Amygdala (tissue), 56 donors: ENCODE results near the gene TRIM65.
"Not testable (repeated sequence)": the region's sequence is repeated elsewhere in the genome, so short reads cannot be mapped to it uniquely, and the experiment has no call there.

ENCODE experiments used
- DNase-seq, 56 donors: peaks; one replicate each; lab custom pipeline; 2025; lab: John Stamatoyannopoulos, UW

The TRIM65 gene

DNA sequence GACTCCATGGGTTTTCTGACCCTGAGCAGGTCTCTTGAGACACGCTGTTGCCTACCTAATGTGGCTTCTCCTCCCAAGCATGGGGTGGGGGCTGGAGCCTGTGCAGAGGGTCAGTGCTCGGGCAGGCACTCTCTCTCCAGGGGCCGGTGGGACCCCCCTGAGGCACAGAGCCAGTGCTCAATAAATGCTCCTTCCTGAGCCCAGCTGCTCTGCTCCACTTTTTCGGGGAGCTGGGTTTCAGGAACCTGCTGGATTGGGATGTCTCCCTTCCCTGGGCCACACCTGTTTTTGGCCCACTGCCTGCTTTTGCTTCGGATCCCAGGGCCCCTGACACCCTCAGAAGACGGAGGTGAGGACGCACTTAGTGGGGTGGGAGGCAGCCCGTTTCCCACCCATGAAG lies 1.3 kb upstream of the TRIM65 start:
- DNase-seq = no peak

DNA sequence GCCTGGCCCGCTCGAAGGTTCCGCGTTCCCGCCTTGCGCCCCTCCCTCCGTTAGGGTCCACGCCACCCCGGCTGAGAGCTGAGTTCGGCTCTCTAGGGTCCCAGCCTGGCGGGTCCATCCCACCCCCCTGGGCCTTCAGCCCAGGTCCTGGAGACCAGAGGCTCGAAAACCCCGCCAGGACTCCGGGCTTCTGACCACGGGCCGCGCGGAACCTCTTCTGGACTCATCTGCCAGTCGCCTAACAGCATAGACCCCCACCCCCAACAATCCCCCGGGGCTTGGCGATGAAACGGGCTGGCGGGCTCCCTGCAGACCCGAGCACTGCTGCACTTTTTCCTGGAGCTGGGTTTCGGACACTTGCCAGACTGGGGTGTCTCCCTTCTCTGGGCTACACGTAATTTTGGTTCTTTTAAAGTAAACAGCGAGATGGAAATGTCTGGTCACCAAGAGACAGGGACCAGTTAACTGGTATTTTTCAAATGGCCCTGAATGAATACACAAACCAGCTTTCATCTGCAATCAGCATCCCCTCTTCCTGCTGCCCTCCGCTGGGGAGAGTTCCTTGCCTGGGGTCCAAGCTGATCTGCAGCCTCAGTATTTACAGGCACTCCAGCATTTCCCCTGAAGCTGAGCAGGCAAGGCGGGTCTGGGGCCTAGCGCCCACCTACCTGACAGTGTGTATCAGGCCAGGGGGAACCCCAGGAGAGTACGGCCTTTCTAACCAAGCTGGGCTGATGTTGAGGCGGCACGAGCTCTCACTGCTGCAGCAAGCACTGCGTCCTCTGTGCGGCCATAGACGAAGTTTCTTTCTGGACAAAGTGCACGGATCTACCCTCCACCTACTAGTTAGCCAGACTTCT lies 639 bp upstream of the TRIM65 start:
- DNase-seq = peak in 8 of 56 donors; percentile 17 to 66 (median 48)

DNA sequence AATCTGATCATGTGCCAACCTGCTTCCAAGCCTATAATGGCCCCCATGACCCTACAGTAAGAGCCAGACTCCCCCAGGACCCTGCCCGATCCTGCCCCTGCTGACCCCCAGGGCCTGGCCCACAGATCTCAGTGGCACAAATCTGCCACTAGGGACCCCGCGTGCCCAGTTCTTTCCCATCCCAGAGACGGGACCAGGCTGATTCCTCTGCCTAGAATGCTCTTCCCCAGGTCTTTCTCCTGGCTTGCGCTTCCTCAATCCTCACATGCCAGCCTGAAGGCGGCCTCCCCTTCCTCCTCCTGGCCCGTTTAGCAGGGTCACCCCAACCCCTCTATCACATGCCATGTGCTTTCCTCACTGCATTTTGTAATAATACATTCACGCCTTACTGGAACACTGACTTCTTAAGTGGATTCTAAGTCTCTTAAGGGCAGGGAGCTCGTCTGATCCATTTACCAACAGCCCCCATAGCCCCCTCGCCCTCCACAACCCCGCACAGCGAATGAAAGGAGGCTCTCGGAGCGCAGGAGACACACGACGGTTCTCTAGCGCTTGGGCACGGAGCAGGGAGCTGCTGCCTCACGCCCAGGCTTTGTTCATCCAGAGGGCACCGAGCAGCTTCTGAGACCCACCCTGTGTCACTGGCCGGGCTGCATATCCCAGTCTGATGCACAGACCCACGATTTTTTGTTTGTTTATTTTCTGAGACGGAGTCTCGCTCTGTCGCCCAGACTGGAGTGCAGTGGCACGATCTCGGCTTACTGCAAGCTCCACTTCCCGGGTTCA lies 1.2 kb downstream of the TRIM65 start:
- DNase-seq = no peak

DNA sequence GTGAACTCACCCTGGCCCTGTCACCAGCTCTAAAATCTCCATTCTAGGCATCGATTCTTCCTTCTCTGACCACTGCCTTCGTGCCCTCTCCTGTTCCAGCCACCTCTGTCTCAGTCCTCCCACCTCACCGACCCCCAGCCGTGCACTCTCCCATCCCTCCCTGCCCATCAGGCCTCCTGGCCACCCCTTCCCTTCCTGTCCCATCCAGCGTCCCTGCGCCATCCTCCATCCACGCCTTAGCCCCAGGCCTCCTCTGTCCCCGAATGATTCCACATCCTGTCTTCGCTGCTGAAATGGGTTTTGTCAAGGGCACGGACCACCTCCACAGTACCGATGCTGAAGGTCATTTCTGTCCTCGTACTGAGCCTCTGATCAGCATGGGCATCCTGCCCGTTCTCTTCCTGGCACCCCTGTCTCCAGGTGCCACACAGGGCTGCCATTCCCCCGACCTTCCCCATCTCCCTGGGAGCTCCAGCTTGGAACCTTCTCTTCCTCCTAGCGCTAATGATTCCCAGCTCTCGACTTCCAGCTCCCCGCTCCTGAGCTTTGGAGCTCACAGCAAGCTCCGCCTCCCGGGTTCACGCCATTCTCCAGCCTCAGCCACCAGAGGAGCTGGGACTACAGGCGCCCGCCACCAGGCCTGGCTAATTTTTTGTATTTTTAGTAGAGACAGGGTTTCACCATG lies 2.6 kb downstream of the TRIM65 start:
- DNase-seq = no peak

DNA sequence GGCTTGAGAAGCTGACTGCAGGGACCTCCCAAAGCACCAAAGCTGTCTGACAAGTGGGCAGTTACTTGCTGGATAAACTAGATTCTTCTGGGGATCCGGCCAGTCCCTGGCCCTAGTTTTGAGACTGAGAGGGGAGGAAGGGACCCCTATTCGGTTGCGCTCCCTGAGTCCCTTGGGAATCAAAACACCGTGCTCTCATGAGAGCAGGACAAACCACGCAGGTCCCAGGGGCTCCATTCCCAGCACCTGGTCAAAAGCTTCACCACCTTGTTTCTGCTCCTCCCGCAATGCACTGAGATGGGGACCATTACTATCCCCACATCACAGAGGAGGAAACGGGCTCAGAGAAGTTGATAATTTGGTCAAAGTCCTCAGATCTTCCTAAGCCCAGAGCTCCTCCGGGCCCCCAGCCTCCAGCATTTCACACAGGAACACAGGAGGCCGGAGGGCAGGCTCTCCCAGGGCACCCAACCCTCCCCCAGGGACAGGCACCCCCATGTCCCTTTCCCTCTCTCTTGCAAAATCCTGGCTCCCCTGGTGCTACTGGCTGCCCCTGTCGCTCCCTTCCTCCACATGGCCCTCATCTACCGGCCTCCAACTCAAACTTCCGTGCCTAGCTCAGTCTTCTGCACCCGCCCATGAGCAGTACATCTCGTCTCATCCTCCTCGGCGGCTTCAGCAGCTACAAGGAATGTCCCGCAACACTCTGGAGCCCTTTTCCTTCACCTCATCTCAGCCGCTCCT lies 3.3 kb downstream of the TRIM65 start:
- DNase-seq = no peak

DNA sequence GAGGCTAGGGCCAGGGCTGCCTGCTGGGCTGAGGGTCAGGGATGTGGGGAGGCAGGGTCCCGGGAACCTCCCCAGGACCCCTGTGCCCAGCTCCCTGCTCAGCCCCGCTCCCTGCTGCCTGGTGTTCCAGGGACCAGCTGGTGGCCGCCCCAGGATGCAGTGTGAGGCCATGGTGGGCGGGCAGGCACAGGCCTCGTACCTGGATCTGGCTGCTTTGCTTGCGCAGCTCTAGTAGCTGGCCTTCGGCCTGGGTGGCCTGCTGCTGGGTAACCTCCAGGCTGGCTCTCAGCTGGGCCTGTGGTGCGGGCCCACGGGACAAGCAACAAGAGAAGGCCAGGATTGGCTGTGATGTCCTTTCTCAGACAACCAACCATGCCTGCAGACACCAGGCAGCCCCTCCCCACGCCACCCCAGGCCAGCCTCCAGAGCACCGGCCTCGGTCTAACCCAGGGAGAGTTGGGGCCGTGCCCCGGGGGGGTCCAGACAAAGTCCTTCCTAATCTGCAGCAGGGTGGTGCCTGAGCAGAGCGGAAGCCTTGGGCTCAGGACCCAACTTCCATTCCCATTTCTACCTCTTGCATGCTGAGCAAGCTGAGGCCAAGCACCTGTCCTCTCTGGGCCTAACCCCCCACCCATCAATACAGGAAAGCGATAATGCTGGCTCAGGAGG lies 4.1 kb downstream of the TRIM65 start:
- DNase-seq = peak in 19 of 56 donors; percentile 14 to 78 (median 48)

DNA sequence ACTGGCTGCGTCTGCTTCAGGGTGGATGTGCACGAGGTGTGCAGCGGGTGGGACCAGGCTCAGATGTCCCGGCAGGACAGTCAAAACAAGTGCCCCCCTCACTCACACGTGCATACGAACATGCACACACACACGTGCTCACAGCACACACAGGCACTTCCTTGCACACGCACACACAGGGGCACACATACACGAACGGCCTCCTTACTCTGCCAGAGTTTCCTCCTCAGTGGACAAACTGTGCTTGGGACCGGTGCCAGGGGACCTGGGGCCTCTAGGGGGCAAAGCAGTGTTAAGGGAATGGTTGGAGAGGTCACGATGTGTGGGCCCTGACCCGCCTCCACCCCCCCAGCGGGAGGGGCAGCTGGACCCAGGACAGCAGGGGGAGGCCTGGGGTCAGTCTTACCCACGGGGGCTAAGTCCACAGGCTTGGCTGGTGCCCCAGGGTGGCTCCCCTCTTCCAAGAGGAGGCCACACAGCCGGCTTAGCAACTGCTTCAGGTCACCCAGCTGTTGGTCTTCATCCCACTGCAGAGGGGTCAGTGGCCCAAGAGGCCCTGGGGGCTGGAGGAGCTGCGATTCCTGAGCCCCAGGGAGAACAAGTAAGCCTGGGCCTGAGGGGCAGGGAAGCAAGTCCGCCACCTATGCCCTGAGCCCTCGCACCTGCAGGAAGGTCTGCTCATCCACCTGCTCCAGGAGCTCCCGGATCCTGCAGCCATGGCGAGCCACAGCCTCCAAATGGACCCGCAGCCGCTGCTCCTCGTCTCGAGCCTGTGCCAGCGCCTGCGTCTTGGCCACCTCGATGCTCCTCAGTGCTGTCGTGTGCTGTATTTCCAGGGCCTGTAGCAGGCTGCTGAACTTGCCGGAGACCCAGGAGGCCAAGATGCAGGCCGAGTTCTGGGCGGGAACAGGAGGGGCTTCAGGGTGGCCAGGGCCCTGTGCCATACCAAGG lies 4.9 kb downstream of the TRIM65 start:
- no peak for DNase-seq

DNA sequence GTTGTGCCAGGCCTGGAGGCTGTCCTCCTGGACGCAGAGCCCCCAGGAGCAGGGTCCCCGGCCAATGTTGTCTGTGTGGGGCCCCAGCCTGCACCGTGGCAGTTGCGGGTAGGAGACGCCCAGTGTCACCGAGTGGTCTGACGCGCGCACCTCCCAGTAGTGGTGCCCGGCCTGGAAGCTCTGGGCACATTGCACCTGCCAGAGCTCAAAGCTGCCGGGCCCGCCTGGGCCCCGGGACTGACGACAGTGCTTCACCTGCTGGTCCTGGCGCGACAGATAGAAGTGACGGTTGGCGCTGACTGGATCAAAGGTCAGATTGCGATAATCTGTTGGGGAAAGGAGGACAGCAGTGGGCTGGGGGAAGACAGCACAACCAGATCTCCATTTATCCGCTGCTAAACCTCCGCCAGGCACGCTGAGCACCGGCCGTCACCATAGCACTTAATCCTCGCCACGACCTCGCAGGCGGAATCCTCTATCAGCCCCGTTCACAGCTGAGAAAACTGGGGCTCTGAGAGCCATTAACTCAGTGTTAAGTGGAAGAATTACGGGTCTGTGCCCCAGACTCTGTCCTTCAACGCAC lies 5.6 kb downstream of the TRIM65 start:
- DNase-seq = no peak

DNA sequence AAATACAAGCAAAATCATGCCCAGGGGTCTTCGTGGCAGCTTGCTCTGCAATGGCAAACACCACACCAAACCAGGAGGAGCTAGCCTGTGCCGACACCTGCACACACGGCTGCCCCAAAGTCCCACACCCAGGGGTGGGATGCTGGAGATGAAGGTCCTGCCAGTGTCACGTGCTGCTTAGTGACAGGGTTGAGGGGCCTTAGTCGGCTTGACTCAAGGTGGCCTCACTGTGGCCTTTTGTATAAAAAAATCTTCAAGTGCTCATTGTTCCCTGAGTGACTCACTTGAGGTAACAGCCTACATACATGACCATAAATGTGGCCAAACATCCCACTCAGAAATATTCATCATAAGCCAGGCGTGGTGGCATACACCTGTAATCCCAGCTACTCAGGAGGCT lies 7.3 kb downstream of the TRIM65 start:
- no peak for DNase-seq

DNA sequence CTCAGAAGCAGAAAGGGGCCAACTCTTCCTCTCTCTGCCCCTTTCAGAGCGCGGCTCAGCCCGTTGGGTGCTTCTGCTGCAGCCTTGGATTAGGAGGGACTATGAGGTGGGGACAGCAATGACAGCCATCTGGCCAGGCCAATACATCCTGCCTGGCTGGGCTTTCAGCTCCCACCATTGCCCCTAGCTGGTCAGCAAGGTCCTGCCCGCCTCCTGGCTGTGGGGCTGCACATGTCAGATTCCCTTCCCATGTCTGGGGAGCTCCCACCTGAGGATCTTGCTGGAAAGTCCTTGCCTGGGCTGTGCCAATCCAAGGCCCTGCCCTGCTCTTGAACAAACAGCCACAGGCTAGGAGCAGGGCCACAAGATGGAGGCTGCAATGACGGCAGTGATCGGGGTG lies 8.3 kb downstream of the TRIM65 start:
- no peak for DNase-seq

DNA sequence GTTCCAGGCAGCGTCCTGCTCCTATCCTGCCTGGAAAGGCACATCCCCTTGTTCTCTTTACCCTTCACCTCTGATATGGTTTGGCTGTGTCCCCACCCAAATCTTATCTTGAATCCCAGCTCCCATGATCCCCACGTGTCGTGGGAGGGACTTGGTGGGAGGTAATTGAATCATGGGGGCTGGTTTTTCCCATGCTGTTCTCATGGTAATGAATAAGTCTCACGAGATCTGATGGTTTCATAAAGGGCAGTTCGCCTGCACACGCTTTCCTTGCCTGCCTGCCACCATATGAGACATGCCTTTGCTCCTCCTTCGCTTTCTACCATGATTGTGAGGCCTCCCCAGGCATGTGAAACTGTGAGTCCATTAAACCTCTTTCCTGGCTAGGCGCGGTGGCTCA lies 10.9 kb downstream of the TRIM65 start:
- DNase-seq = not testable (repeated sequence)

DNA sequence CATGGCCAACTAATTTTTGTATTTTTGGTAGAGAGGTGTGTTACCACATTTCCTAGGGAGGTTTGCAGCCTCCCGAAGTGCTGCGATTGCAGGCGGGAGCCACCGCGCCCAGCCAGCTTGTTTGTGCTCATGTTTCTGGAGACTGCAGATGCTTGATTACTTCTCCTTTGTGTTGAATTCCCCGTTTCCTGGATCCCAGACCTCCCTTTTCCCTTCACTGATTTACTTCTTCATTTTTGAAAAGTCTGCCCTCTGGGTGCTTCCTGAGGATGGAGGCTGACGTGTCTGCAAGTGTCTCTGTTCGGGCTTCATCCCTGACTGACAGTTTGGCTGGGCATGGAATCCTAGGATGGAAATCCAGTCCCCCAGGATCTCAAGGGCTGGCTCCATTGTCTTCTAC lies 11.3 kb downstream of the TRIM65 start:
- no peak for DNase-seq

DNA sequence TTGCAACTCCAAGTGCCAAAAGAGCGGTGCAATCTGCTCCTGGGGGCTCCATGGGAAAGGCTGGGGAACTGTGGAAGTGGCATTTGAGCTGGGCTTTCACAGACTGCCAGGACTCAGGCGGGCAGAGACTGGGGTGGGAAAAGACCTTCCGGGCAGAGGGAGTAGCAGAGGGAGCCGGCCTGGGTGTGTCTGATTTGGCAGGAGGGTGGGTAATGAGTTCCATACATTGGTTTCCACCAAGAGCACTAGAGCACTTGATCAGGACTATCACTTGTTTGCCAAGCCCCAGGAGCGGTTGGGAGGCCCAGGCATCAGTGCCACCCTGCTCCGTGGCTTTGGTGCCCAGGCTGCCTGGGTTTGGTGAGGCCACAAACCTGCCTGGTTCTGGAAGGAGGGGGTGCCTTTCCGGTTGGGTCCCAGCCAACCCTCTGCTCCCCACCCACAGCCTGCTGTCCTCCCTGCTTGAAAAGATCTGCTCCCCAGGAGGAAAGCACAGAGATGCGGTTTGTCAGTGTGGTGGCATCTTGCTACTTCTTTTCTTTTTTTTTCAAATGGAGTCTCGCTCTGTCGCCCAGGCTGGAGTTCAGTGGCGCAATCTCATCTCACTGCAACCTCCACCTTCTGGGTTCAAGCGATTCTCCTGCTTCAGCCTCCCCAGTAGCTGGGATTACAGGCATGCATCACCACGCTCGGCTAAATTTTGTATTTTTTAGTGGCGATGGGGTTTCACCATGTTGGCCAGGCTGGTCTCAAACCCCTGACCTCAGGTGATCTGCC lies 14.9 kb downstream of the TRIM65 start:
- no peak for DNase-seq

DNA sequence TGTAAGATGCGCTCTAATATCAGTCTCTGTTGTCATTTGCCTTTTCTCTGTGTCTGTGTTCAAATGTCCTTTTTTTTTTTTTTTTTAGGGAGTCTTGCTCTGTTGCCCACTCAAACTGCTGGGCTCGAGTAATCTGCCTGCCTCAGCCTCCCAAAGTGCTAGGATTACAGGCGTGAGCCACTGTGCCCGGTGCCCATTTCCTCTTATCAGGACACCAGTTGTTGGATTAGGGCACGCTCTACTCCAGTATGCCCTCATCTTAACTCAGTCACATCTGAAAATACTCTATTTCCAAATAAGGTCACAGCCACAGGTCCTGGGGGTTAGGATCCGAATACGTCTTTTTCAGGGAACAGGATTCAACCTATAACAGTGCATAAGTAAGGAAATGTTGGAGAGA lies 16.5 kb downstream of the TRIM65 start:
- no peak for DNase-seq

DNA sequence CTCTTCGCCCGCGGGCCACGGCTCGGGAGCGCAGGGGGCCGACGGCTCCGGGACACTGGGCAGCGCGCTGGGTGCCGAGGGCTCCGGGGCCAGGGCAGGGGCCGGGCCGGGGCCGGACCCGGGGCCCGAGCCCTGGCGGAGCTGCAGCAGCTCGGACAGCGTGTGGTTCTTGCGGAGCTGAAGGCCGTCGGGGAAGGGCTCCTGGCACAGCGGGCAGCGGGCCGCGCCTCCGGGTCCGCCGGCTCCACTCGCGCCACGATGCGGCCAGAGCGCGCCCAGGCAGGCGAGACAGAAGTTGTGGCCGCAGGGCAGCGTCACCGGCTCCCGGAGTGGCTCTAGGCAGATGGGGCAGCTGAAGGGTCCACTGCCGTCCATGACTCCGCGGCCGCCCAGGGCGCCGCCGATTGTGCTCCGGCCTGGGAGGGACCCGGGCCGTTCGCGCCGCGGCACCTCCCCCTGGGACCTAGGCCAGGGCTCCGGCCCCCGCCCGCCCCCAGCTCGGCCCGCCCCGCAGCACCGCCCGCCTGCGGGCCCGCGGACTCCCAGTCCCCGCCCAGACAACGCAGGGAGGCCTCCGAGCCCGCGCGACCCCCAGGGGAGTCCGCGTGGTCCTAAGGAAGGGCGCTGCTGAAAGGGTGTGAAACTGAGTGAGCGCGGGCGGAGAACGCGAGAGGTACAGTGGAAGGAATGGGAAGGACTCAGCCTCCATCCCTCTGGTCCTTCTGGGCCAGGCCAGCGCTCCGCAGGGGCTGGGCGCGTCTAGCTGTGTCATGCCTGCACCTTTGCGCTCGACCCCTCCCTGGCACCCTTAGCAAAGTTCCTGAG lies 18.4 kb downstream of the TRIM65 start, which contains the start of gene TRIM47:
Gene TRIM47, minus strand, starts transcription at position 408 of the 825 bp plus-strand sequence. Its CDS starts 33 bp downstream, at position 375.
- peak in 37 of 56 donors; percentile 31 to 80 (median 53) for DNase-seq

DNA sequence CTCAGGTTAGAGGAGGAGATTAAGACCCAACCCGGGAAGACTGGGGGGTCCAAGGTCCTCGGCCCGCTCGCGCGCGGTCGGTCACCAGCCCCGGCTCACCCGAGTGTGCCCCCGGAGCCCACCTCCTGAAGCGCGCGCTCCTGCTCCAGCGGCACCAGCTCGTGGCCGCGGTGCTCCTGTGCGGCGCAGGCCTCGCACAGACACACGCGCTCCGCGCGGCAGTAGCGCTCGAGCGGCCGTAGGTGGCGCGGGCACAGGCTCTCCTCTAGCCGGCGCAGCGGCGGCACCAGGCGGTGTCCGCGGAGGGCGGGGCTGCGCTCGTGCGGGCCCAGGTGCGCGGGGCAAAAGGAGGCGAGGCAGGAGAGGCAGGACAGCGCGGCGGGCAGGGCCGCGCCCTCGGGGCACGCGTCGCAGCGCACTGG lies 19.0 kb downstream of the TRIM65 start:
- peak in 29 of 56 donors; percentile 20 to 67 (median 52) for DNase-seq
